ENCODE measurements around the gene NSD1.

DNA sequence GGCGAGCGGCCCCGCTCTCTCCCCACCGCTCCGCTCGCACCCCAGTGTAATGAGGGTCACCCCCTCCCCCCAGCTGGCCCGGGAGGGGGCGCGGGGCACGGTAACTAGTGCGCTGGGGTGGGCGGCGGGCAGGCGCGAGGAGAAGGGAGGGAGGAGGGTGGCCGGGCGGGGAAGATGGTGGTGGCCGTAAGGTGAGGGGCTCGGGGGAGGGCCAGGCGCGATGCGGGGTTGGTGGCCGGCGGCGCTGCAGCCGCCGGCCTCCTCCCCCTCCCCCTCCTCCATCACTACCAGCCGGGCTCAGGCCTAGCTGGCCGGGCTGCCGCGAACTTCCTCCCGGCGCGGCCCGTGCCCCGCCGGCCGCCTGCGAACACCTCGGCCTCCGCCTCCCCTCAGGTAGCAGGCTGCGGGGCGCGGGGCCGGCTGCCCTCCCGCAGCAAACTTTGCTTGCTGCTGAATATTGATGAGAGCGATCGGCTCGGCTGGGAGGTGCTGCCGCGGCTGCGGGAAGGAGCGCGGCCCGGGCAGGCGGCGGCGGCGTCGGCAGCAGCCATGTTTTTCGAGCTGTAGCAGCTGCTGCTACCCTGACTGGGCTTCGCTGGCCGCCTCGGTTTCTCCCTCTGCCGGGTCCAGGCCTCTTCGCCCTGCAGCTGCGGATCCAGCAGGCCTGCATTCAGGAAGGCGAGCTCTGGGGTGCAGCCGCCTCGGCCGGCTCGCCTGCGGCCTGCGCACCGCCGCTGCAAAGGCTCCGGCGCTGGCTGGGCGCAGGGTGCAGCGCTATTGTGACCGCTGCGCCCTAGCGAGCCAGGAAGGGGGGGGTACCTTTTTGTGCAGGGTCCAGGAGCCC is 502 bp downstream of the NSD1 start:
- TF ChIP-seq, protein P1, sequence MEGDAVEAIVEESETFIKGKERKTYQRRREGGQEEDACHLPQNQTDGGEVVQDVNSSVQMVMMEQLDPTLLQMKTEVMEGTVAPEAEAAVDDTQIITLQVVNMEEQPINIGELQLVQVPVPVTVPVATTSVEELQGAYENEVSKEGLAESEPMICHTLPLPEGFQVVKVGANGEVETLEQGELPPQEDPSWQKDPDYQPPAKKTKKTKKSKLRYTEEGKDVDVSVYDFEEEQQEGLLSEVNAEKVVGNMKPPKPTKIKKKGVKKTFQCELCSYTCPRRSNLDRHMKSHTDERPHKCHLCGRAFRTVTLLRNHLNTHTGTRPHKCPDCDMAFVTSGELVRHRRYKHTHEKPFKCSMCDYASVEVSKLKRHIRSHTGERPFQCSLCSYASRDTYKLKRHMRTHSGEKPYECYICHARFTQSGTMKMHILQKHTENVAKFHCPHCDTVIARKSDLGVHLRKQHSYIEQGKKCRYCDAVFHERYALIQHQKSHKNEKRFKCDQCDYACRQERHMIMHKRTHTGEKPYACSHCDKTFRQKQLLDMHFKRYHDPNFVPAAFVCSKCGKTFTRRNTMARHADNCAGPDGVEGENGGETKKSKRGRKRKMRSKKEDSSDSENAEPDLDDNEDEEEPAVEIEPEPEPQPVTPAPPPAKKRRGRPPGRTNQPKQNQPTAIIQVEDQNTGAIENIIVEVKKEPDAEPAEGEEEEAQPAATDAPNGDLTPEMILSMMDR (optimal IDR thresholded peaks at IDR 0.05 in 1 of 3, IDR thresholded peaks at IDR 0.05 in 1 of 3, conservative IDR thresholded peaks at IDR 0.05 in 1 of 3; ENCODE audit: extremely low read depth in 1 of 3, insufficient read depth in 2 of 3, low read length in 3 of 3) = no peak
- no peak for TF ChIP-seq EZH2 (IDR thresholded peaks at IDR 0.05; ENCODE audit: low read length)

Data from keratinocyte (primary cell).